ENCODE results near the gene TMCC1. TPM values are rescaled to one million over a fixed set of nuclear protein-coding genes. Genes with fewer than 3 reads are reported as not detected.

Gene TMCC1
- total and polyA plus RNA-seq, 2 donors: 12.2 to 24.5 TPM

DNA sequence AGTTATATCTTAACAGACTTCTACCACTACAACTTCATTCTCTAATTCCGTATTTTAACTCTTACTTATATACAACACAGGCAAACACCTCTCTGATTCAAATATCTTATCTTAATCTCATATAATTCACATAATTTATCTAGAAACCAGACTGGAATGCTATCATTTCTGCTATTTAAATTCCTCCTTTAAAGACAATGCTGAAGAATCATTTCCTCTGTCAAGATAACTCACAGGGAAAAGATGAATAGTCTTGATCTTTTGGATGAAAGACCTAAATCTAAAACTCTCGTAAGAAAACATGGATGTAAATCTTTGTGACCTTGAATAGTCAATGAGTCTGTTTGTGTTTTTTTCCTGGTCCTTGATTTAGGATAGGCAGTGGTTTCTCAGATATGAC is 151.7 kb downstream of the TMCC1 start:
- WGBS: 80% methylated on average over 2 of the region's 2 CpGs
- Histone ChIP-seq H3K4me3 (ENCODE audit: low read length in 2 of 2) (no peak overlapping the region), H3K27me3 (ENCODE audit: control insufficient read depth in 2 of 2, insufficient read depth in 1 of 2, low read length in 1 of 2) (no peaks in the 10 kb centered on the region), H3K27ac (ENCODE audit: low read depth in 1 of 2, low read length in 1 of 2) (no peak overlapping the region), H3K4me1 (ENCODE audit: control insufficient read depth in 2 of 2, insufficient read depth in 2 of 2, low read length in 2 of 2) (no peaks in the 10 kb centered on the region), H3K36me3 (ENCODE audit: control insufficient read depth in 2 of 2, insufficient read depth in 2 of 2, low read length in 1 of 2) (no peaks in the 10 kb centered on the region), H3K9me3 (ENCODE audit: control insufficient read depth in 2 of 2, insufficient read depth in 1 of 2, low read length in 1 of 2) (no peaks in the 10 kb centered on the region)
- DNase-seq (ENCODE audit: low read depth in 6 of 9, low spot score in 9 of 9): no peak

DNA sequence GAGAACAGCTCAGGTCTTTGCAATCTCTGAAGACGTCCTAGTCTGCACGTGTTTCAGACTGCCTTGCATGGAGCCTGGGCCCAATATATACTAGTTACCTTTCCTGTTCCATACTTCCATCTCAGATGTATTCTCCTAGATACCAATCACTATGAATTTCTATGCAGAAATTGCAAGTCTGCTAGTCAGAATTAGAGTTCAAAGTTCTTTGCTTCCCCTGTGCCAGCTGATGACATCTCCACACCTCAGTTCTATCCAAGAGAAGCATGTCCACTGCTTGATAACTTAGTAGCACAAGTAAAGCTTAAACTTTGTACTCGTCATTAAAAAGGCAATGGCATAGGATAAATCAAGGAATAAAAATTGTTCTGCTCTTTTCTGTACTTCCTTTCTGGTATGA is 153.4 kb downstream of the TMCC1 start:
- WGBS: 98% methylated on average over 3 of the region's 3 CpGs
- DNase-seq (ENCODE audit: low read depth in 6 of 9, low spot score in 9 of 9): no peak
- H3K36me3 ChIP-seq (ENCODE audit: control insufficient read depth in 2 of 2, insufficient read depth in 2 of 2, low read length in 1 of 2): peaks cover 0 to 3% of the 10 kb centered on the region in 2 donors
- H3K4me3 ChIP-seq (ENCODE audit: low read length in 2 of 2): no peak overlapping the region
- no peaks in the 10 kb centered on the region for H3K27me3 ChIP-seq (ENCODE audit: control insufficient read depth in 2 of 2, insufficient read depth in 1 of 2, low read length in 1 of 2)
- H3K9me3 ChIP-seq (ENCODE audit: control insufficient read depth in 2 of 2, insufficient read depth in 1 of 2, low read length in 1 of 2): no peaks in the 10 kb centered on the region
- H3K4me1 ChIP-seq (ENCODE audit: control insufficient read depth in 2 of 2, insufficient read depth in 2 of 2, low read length in 2 of 2): no peaks in the 10 kb centered on the region
- H3K27ac ChIP-seq (ENCODE audit: low read depth in 1 of 2, low read length in 1 of 2): no peak overlapping the region

DNA sequence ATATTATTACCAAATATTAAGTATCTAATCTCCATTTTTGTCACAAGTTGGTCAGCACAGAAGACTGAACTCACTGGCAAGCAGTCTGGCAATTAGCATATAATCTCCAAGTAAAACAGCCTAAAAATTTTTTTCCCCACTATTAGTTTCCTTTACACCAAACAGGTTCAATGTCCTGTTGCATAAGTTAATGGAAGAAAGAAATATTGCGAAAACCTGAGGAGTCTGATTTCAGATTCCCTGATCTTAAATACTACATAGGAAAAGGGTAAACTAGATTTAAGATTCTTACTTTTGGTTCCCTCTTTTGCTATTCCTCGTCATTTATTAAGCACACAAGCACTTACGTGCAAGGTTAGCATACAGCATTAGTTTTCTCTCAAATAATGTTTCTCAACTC is 153.9 kb downstream of the TMCC1 start:
- no peak for DNase-seq (ENCODE audit: low read depth in 6 of 9, low spot score in 9 of 9)
- Histone ChIP-seq H3K4me1 (ENCODE audit: control insufficient read depth in 2 of 2, insufficient read depth in 2 of 2, low read length in 2 of 2) (no peaks in the 10 kb centered on the region), H3K9me3 (ENCODE audit: control insufficient read depth in 2 of 2, insufficient read depth in 1 of 2, low read length in 1 of 2) (no peaks in the 10 kb centered on the region), H3K27me3 (ENCODE audit: control insufficient read depth in 2 of 2, insufficient read depth in 1 of 2, low read length in 1 of 2) (no peaks in the 10 kb centered on the region), H3K27ac (ENCODE audit: low read depth in 1 of 2, low read length in 1 of 2) (no peak overlapping the region), H3K36me3 (ENCODE audit: control insufficient read depth in 2 of 2, insufficient read depth in 2 of 2, low read length in 1 of 2) (peaks cover 0 to 3% of the 10 kb centered on the region in 2 donors), H3K4me3 (ENCODE audit: low read length in 2 of 2) (no peak overlapping the region)
- 97% methylated on average over 3 of the region's 3 CpGs for WGBS

DNA sequence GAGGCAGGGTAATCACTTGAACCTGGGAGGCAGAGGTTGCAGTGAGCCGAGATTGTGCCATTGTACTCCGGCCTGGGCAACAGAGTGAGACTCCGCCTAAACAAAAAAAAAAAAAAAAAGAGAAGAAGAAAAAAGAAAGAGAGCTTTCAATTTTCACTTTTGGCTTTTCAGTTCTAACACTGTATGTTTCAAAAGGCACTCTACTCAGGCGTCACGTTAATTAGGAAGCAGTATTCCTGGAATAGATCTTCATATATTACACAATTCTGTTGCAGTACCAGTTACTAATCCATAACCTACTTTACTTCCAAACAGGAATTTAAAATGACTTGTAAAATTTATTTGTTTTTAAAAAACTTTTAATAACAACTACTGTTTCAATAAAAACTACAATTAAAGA is 155.3 kb downstream of the TMCC1 start:
- Histone ChIP-seq H3K27me3 (ENCODE audit: control insufficient read depth in 2 of 2, insufficient read depth in 1 of 2, low read length in 1 of 2) (no peaks in the 10 kb centered on the region), H3K27ac (ENCODE audit: low read depth in 1 of 2, low read length in 1 of 2) (no peak overlapping the region), H3K9me3 (ENCODE audit: control insufficient read depth in 2 of 2, insufficient read depth in 1 of 2, low read length in 1 of 2) (no peaks in the 10 kb centered on the region), H3K36me3 (ENCODE audit: control insufficient read depth in 2 of 2, insufficient read depth in 2 of 2, low read length in 1 of 2) (peaks cover 0 to 3% of the 10 kb centered on the region in 2 donors), H3K4me3 (ENCODE audit: low read length in 2 of 2) (no peak overlapping the region), H3K4me1 (ENCODE audit: control insufficient read depth in 2 of 2, insufficient read depth in 2 of 2, low read length in 2 of 2) (no peaks in the 10 kb centered on the region)
- DNase-seq (ENCODE audit: low read depth in 6 of 9, low spot score in 9 of 9): no peak
- 97% methylated on average over 5 of the region's 5 CpGs for WGBS

DNA sequence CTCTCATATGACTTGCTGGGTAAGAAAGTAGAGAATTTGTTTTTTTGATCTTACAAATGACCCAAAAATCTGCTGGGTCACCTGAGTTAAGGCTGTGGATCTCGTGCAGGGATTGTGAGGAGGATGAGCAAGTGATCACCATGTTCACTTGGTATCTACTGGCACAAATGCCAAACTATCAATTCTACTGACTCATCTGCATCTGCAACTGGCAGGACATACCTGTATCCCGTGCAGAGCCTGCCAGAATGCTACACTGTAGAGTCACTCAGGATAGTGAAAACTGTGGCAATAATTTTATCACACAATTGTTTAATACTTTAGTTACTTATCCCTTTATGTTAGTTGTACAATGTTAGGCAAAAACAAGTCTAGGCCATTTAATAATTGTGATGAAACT is 157.4 kb downstream of the TMCC1 start:
- Histone ChIP-seq H3K9me3 (ENCODE audit: control insufficient read depth in 2 of 2, insufficient read depth in 1 of 2, low read length in 1 of 2) (no peaks in the 10 kb centered on the region), H3K4me1 (ENCODE audit: control insufficient read depth in 2 of 2, insufficient read depth in 2 of 2, low read length in 2 of 2) (no peaks in the 10 kb centered on the region), H3K27ac (ENCODE audit: low read depth in 1 of 2, low read length in 1 of 2) (no peak overlapping the region), H3K36me3 (ENCODE audit: control insufficient read depth in 2 of 2, insufficient read depth in 2 of 2, low read length in 1 of 2) (peaks cover 0 to 3% of the 10 kb centered on the region in 2 donors), H3K27me3 (ENCODE audit: control insufficient read depth in 2 of 2, insufficient read depth in 1 of 2, low read length in 1 of 2) (no peaks in the 10 kb centered on the region), H3K4me3 (ENCODE audit: low read length in 2 of 2) (no peak overlapping the region)
- WGBS: 95% methylated on average over 2 of the region's 2 CpGs
- no peak for DNase-seq (ENCODE audit: low read depth in 6 of 9, low spot score in 9 of 9)

DNA sequence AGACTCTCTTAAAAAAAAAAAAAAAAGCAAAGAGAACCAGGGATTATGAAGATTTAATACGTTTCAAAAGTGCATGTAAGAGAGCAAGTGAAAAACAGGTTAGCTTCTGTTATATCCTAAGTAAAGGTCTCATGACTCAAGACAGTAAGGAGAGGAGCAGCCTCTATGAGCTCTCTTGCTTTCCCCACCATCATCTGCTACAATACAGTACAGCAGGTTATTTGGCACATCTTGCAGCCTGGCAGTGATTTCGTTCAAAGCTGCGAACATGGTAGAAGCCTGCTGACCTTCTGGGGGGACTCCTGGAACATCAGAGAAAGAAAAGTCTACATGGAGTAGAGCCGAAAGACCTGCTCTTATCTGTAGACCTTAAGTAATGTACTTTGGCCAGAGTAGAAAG is 157.9 kb downstream of the TMCC1 start:
- no peak overlapping the region for H3K4me3 ChIP-seq (ENCODE audit: low read length in 2 of 2)

DNA sequence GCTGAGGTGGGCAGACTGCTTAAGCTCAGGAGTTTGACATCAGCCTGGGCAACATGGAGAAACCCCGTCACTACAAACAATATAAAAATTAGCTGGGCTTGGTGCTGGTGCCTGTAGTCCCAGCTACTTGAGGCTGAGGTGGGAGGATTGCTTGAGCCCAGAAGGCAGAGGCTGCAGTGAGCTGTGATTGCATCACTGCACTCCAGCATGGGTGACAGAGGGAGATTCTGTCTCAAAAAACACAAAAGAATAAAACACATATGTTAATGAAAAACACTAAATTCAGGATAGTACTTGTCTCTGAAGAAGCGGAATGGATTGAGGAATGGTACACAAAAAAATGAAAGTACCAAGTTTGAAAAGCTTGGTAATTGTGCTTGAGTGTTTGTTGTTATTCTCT is 159.1 kb downstream of the TMCC1 start:
- Histone ChIP-seq H3K36me3 (ENCODE audit: control insufficient read depth in 2 of 2, insufficient read depth in 2 of 2, low read length in 1 of 2) (peaks cover 0 to 3% of the 10 kb centered on the region in 2 donors), H3K27ac (ENCODE audit: low read depth in 1 of 2, low read length in 1 of 2) (no peak overlapping the region), H3K9me3 (ENCODE audit: control insufficient read depth in 2 of 2, insufficient read depth in 1 of 2, low read length in 1 of 2) (no peaks in the 10 kb centered on the region), H3K27me3 (ENCODE audit: control insufficient read depth in 2 of 2, insufficient read depth in 1 of 2, low read length in 1 of 2) (no peaks in the 10 kb centered on the region), H3K4me1 (ENCODE audit: control insufficient read depth in 2 of 2, insufficient read depth in 2 of 2, low read length in 2 of 2) (no peaks in the 10 kb centered on the region), H3K4me3 (ENCODE audit: low read length in 2 of 2) (no peak overlapping the region)
- DNase-seq (ENCODE audit: low read depth in 6 of 9, low spot score in 9 of 9): no peak
- WGBS: 98% methylated on average over 2 of the region's 2 CpGs

More for the DNA sequence above, 157.9 kb downstream of the TMCC1 start:
- no peak for DNase-seq (ENCODE audit: low read depth in 6 of 9, low spot score in 9 of 9)
- peaks cover 0 to 3% of the 10 kb centered on the region in 2 donors for H3K36me3 ChIP-seq (ENCODE audit: control insufficient read depth in 2 of 2, insufficient read depth in 2 of 2, low read length in 1 of 2)
- 98% methylated on average over 4 of the region's 4 CpGs for WGBS
- H3K4me1 ChIP-seq (ENCODE audit: control insufficient read depth in 2 of 2, insufficient read depth in 2 of 2, low read length in 2 of 2): no peaks in the 10 kb centered on the region
- no peaks in the 10 kb centered on the region for H3K9me3 ChIP-seq (ENCODE audit: control insufficient read depth in 2 of 2, insufficient read depth in 1 of 2, low read length in 1 of 2)
- no peaks in the 10 kb centered on the region for H3K27me3 ChIP-seq (ENCODE audit: control insufficient read depth in 2 of 2, insufficient read depth in 1 of 2, low read length in 1 of 2)
- no peak overlapping the region for H3K27ac ChIP-seq (ENCODE audit: low read depth in 1 of 2, low read length in 1 of 2)

DNA sequence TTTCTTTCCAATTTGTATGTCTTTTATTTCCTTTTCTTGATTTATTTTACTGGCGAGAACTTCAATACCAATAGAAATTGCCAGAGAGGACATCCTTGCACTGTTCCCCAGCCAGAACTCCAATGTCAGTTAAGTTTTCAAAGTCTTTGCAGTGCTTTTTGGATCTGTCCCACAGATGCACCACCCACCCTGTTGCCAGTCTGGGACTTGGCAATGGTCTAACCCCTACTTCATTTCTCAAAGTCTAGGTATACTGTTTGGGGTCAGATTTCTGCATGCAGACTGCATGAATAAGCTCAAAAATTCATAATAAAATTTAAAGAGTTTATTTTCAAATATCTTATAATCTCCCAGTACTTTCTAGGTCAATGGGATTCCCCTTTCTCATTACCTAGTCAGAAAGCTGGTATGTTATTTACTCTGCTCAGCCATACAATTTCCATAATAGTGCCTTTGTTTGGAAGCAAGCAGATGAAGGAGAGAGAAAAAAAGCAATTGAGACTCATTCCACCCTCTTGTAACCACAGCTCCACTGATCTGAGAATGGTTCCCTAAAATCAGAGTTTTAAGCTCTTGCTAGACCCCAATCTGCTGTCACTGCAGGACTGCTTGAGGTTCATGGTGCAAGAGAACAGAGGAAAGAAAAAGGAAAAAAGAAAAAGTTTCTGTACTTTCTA is 161.2 kb downstream of the TMCC1 start:
- H3K36me3 ChIP-seq (ENCODE audit: control insufficient read depth in 2 of 2, insufficient read depth in 2 of 2, low read length in 1 of 2): peaks cover 0 to 3% of the 10 kb centered on the region in 2 donors
- H3K4me3 ChIP-seq (ENCODE audit: low read length in 2 of 2): no peak overlapping the region
- H3K27ac ChIP-seq (ENCODE audit: low read depth in 1 of 2, low read length in 1 of 2): no peak overlapping the region
- H3K27me3 ChIP-seq (ENCODE audit: control insufficient read depth in 2 of 2, insufficient read depth in 1 of 2, low read length in 1 of 2): no peaks in the 10 kb centered on the region
- DNase-seq (ENCODE audit: low read depth in 6 of 9, low spot score in 9 of 9): no peak
- H3K9me3 ChIP-seq (ENCODE audit: control insufficient read depth in 2 of 2, insufficient read depth in 1 of 2, low read length in 1 of 2): no peaks in the 10 kb centered on the region
- no peaks in the 10 kb centered on the region for H3K4me1 ChIP-seq (ENCODE audit: control insufficient read depth in 2 of 2, insufficient read depth in 2 of 2, low read length in 2 of 2)
- 95% methylated on average over 1 of the region's 1 CpG for WGBS

DNA sequence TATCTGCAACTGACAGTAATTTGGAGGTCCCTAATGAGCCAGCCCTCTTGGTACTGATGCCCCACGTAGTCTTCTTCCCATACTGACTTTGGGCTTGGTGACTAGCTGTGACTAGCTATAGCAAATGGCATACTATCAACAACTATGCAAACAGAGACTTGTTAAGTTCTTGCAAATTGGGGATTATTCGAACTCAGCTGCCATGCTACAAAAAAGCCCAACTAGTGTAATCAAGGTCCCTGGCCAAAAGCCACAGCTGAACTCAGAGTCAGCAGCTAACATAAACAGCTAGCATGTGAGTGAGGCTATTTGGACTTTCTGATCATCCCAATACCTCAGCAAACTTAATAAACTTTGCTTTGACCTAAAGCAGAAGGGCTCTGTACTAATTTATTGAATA is 165.8 kb downstream of the TMCC1 start:
- no peaks in the 10 kb centered on the region for H3K4me1 ChIP-seq (ENCODE audit: control insufficient read depth in 2 of 2, insufficient read depth in 2 of 2, low read length in 2 of 2)
- DNase-seq (ENCODE audit: low read depth in 6 of 9, low spot score in 9 of 9): no peak
- WGBS: 96% methylated on average over 2 of the region's 2 CpGs

More for the DNA sequence above, 165.8 kb downstream of the TMCC1 start:
- no peak overlapping the region for H3K27ac ChIP-seq (ENCODE audit: low read depth in 1 of 2, low read length in 1 of 2)
- H3K9me3 ChIP-seq (ENCODE audit: control insufficient read depth in 2 of 2, insufficient read depth in 1 of 2, low read length in 1 of 2): no peaks in the 10 kb centered on the region
- no peaks in the 10 kb centered on the region for H3K27me3 ChIP-seq (ENCODE audit: control insufficient read depth in 2 of 2, insufficient read depth in 1 of 2, low read length in 1 of 2)
- no peak overlapping the region for H3K4me3 ChIP-seq (ENCODE audit: low read length in 2 of 2)
- no peaks in the 10 kb centered on the region for H3K36me3 ChIP-seq (ENCODE audit: control insufficient read depth in 2 of 2, insufficient read depth in 2 of 2, low read length in 1 of 2)
